Natural killer cell (primary cell): ENCODE measurements around the gene SND1. TPM values are rescaled to one million over a fixed set of nuclear protein-coding genes. Genes with fewer than 3 reads are reported as not detected.

ENCODE experiments used
- ATAC-seq, 3 donors: fragments of 150-1000 bp in 2 of 3; fragments of 200-7000 bp in 1 of 3; cut with Tn5 transposase; 1 replicate in 1 of 3; 2 replicates in 2 of 3; pipeline ENCODE4 v1.10.0; 2021; ENCODE audit warnings: mild to moderate bottlenecking in 2 of 3, moderate library complexity in 2 of 3
- DNase-seq, 2 donors: peaks; one replicate each; pipeline versions ENCODE4 v3.0.0 to v3.0.0-alpha.2; 2013 to 2021; ENCODE audit warnings: mixed read lengths in 1 of 2
- H3K27ac ChIP-seq: one replicate; pipeline ENCODE4 v1.5.1; 2013; ENCODE audit warnings: mild to moderate bottlenecking, low read length
- H3K27me3 ChIP-seq: one replicate; pipeline ENCODE4 v1.6.1; 2013; ENCODE audit warnings: low read length; ENCODE audit not compliant: control insufficient read depth, insufficient read depth
- H3K36me3 ChIP-seq: one replicate; pipeline ENCODE4 v1.6.1; 2013; ENCODE audit warnings: low read length; ENCODE audit not compliant: control insufficient read depth, insufficient read depth
- H3K4me1 ChIP-seq: one replicate; pipeline ENCODE4 v1.6.1; 2013; ENCODE audit warnings: low read length; ENCODE audit not compliant: control insufficient read depth, insufficient read depth
- H3K4me3 ChIP-seq: one replicate; pipeline ENCODE4 v1.5.1; 2013; ENCODE audit warnings: low read length
- H3K9me3 ChIP-seq: one replicate; pipeline ENCODE4 v1.6.1; 2013; ENCODE audit warnings: low read length; ENCODE audit not compliant: control insufficient read depth, insufficient read depth
- H3K27ac Mint-ChIP-seq, 2 donors: one replicate each; pipeline ENCODE4 v1.8.0; 2022; ENCODE audit warnings: mild to moderate bottlenecking in 2 of 2, mixed read lengths in 2 of 2, moderate library complexity in 1 of 2
- H3K27me3 Mint-ChIP-seq, 2 donors: one replicate each; pipeline ENCODE4 v1.8.0; 2022; ENCODE audit warnings: low read depth in 2 of 2, mixed read lengths in 2 of 2
- H3K36me3 Mint-ChIP-seq: one replicate; pipeline ENCODE4 v1.8.0; 2022; ENCODE audit warnings: mixed read lengths
- H3K4me1 Mint-ChIP-seq, 2 donors: one replicate each; pipeline ENCODE4 v1.8.0; 2022; ENCODE audit warnings: mixed read lengths in 2 of 2
- H3K4me3 Mint-ChIP-seq: one replicate; pipeline ENCODE4 v1.8.0; 2022; ENCODE audit warnings: mild to moderate bottlenecking, moderate library complexity, mixed read lengths
- H3K9me3 Mint-ChIP-seq, 2 donors: one replicate each; pipeline ENCODE4 v1.8.0; 2022; ENCODE audit warnings: mixed read lengths in 2 of 2
- CTCF ChIP-seq: fragments of 200-600 bp; IDR thresholded peaks from one replicate; pipeline ENCODE4 v1.8.0; 2022; ENCODE audit warnings: antibody characterized with exemption
- WGBS: methylation state at CpG from one replicate; pipeline ENCODE4 v1.1.7; 2013; ENCODE audit warnings: missing lambda C conversion rate; ENCODE audit not compliant: insufficient coverage; 5-methylcytosine and 5-hydroxymethylcytosine counted together
- intact Hi-C: fragments of 100-400 bp; cut with micrococcal nuclease; formaldehyde crosslinking; loops from one replicate; pipeline ENCODE4 v1.14.2; 2022
- total RNA-seq, 4 donors: library from RNA; stranded (reverse); fragments of 120-200 nt in 1 of 4; gene quantifications; one replicate each; pipeline versions ENCODE4 v1.2.3 to v1.2.4, GENCODE V29; 2013 to 2022

The SND1 gene
- total RNA-seq, 3 donors from 2014 or later (not counting 1 experiment from before 2014, with no cell fraction given): 149 to 188 (median 149) TPM

GRCh38 chr7:128054511-128054910, 402.5 kb downstream of the SND1 start:
- 98% methylated on average over 4 of the region's 4 CpGs for whole genome bisulfite sequencing
- Histone ChIP-seq H3K36me3 (no peaks in the 10 kb centered on the region), H3K4me1 (peaks cover 13% of the 10 kb centered on the region), H3K4me3 (no peak overlapping the region), H3K27me3 (no peaks in the 10 kb centered on the region), H3K27ac (no peak overlapping the region), H3K9me3 (no peaks in the 10 kb centered on the region)
- H3K9me3 Mint-ChIP-seq: no peaks in the 10 kb centered on the region
- H3K4me1 Mint-ChIP-seq: peaks cover 24 to 38% of the 10 kb centered on the region in 2 donors
- DNase-seq (no peak), ATAC-seq (no peak)
- no peaks in the 10 kb centered on the region for H3K27me3 Mint-ChIP-seq
- intact Hi-C loops: no loop called here
- H3K36me3 Mint-ChIP-seq: no peaks in the 10 kb centered on the region
- H3K27ac Mint-ChIP-seq: no peak overlapping the region
- H3K4me3 Mint-ChIP-seq: no peak overlapping the region
- no peak for TF ChIP-seq CTCF

DNA sequence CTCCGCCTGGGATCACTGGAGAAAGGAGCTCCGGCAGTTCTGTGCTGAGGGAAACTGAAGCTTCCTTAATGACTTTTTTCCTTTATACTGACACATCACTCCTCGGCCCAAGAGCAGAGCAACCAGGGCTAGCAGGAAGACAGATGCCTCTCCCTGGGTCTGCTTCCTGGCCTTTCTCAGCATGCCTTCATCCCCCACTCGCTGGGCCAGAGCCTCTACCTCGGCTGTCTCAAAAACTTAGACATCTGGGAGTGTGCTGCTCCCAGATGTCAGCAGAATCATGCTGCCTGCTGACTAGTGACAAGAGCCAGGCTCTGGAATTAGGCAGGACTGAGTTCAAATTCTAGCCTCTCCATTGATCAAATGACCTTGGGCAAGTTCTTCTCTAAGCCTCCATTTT, 403.6 kb downstream of the SND1 start:
- H3K9me3 ChIP-seq: no peaks in the 10 kb centered on the region
- 93% methylated on average over 5 of the region's 5 CpGs for WGBS
- peaks cover 17% of the 10 kb centered on the region for H3K4me1 ChIP-seq
- no peak overlapping the region for H3K4me3 ChIP-seq
- DNase-seq (no peak), ATAC-seq (no peak)
- TF ChIP-seq CTCF: no peak
- Mint-ChIP-seq H3K36me3 (no peaks in the 10 kb centered on the region), H3K27ac (no peak overlapping the region), H3K4me1 (peaks cover 27 to 44% of the 10 kb centered on the region in 2 donors), H3K27me3 (no peaks in the 10 kb centered on the region), H3K4me3 (no peak overlapping the region), H3K9me3 (no peaks in the 10 kb centered on the region)
- H3K27ac ChIP-seq: no peak overlapping the region
- H3K27me3 ChIP-seq: no peaks in the 10 kb centered on the region
- intact Hi-C loops: no loop called here
- no peaks in the 10 kb centered on the region for H3K36me3 ChIP-seq

GRCh38 chr7:128056901-128057300, 404.9 kb downstream of the SND1 start:
- H3K27me3 Mint-ChIP-seq: no peaks in the 10 kb centered on the region
- no peak overlapping the region for H3K27ac ChIP-seq
- no peaks in the 10 kb centered on the region for H3K36me3 ChIP-seq
- H3K4me1 Mint-ChIP-seq: peaks cover 23 to 37% of the 10 kb centered on the region in 2 donors
- H3K9me3 Mint-ChIP-seq: no peaks in the 10 kb centered on the region
- no peaks in the 10 kb centered on the region for H3K9me3 ChIP-seq
- no peaks in the 10 kb centered on the region for H3K36me3 Mint-ChIP-seq
- ATAC-seq (no peak), DNase-seq (no peak)
- no peak for TF ChIP-seq CTCF
- H3K4me1 ChIP-seq: peaks cover 17% of the 10 kb centered on the region
- intact Hi-C loops: no loop called here
- no peaks in the 10 kb centered on the region for H3K27me3 ChIP-seq
- H3K4me3 ChIP-seq: no peak overlapping the region
- H3K27ac Mint-ChIP-seq: no peak overlapping the region
- H3K4me3 Mint-ChIP-seq: no peak overlapping the region
- 94% methylated on average over 8 of the region's 8 CpGs for WGBS

- H3K27ac Mint-ChIP-seq: peak overlapping the region in 1 of 2 donors; percentile 19
- peaks cover 23 to 29% of the 10 kb centered on the region in 2 donors for H3K4me1 Mint-ChIP-seq
- ATAC-seq: no peak
- no peak for TF ChIP-seq CTCF
- intact Hi-C loops: no loop called here
- DNase-seq: no peak
- whole genome bisulfite sequencing: no CpG with 5 or more reads among the region's 1 CpG
- Histone ChIP-seq H3K4me1 (peaks cover 12% of the 10 kb centered on the region), H3K36me3 (no peaks in the 10 kb centered on the region), H3K4me3 (no peak overlapping the region), H3K27me3 (no peaks in the 10 kb centered on the region), H3K27ac (no peak overlapping the region), H3K9me3 (no peaks in the 10 kb centered on the region)
- no peaks in the 10 kb centered on the region for H3K9me3 Mint-ChIP-seq
- H3K36me3 Mint-ChIP-seq: no peaks in the 10 kb centered on the region
- H3K4me3 Mint-ChIP-seq: no peak overlapping the region
- H3K27me3 Mint-ChIP-seq: no peaks in the 10 kb centered on the region
These were observed 405.9 kb downstream of the SND1 start for GRCh38 chr7:128057909-128058308.
